K562 (cell line): ENCODE measurements around the gene USB1. TPM values are rescaled to one million over a fixed set of nuclear protein-coding genes. Genes with fewer than 3 reads are reported as not detected.

Experiments used
- ATAC-seq: fragments of 200-7000 bp; cut with Tn5 transposase; 3 replicates; pipeline ENCODE4 v1.9.1; 2020; ENCODE audit warnings: moderate library complexity
- BruUV-seq: library from RNA; stranded (reverse); fragments of 400-500 nt; replicated peaks from 2 replicates; lab custom pipeline; 2021; lab: Mats Ljungman, UMichigan
- CTCF ChIA-PET: fragments of 300-600 bp; formaldehyde crosslinking; extraction: SDS; loops from one replicate; lab custom pipeline; 2021; ENCODE audit warnings: low intra/inter-chr PET ratio; lab: Yijun Ruan, JAX
- POLR2A ChIA-PET: fragments of 300-600, 350-650 bp; sonication (Branson Sonifier 250); formaldehyde crosslinking; extraction: SDS; loops from one replicate; lab custom pipeline; 2021; ENCODE audit warnings: antibody characterized with exemption, inconsistent platforms; lab: Yijun Ruan, JAX
- DNase-seq, 4 experiments: peaks; one replicate each; pipeline versions ENCODE4 v3.0.0 to v3.0.0-alpha.2; 2011 to 2018; ENCODE audit warnings: low spot score in 3 of 4, mixed read lengths in 3 of 4; ENCODE audit errors: extremely low read depth in 1 of 4
- FAIRE-seq: peaks from 2 replicates; lab custom pipeline; 2011; peaks lifted over from hg19 to GRCh38; lab: Jason Lieb, UNC
- H2AFZ ChIP-seq: 2 replicates; pipeline ENCODE4 v1.6.0; 2011; ENCODE audit warnings: low read depth, low read length, control low read depth, inconsistent platforms
- H3K27ac ChIP-seq: fragments of 200-600 bp; 3 replicates; pipeline ENCODE4 v1.8.0; 2011; ENCODE audit warnings: low read depth, mild to moderate bottlenecking, control low read depth, inconsistent platforms, low read length, moderate library complexity, mixed read lengths; ENCODE audit errors: extremely low read depth
- H3K27me3 ChIP-seq, 2 experiments: fragments of 300-600 bp in 1 of 2; 2 replicates in 1 of 2; 3 replicates in 1 of 2; pipeline versions ENCODE4 v1.6.0 to v1.8.0; 2011; ENCODE audit warnings: inconsistent platforms in 2 of 2, low read length in 2 of 2, mild to moderate bottlenecking in 1 of 2, mixed read lengths in 1 of 2, moderate library complexity in 1 of 2; ENCODE audit not compliant: control insufficient read depth in 2 of 2, insufficient read depth in 2 of 2
- H3K36me3 ChIP-seq: fragments of 300-600 bp; 3 replicates; pipeline ENCODE4 v1.8.0; 2011; ENCODE audit warnings: mild to moderate bottlenecking, low read length, inconsistent platforms; ENCODE audit not compliant: control insufficient read depth, insufficient read depth
- H3K4me1 ChIP-seq, 2 experiments: fragments of 200-600 bp in 1 of 2; replicated peaks in 1 of 2; 2 replicates in 1 of 2; 3 replicates in 1 of 2; pipeline versions ENCODE4 v1.5.1 to v1.8.0; 2011; ENCODE audit warnings: inconsistent platforms in 2 of 2, low read length in 2 of 2, mild to moderate bottlenecking in 1 of 2, mixed read lengths in 1 of 2, moderate library complexity in 1 of 2; ENCODE audit not compliant: control insufficient read depth in 2 of 2, insufficient read depth in 2 of 2
- H3K4me2 ChIP-seq: 2 replicates; pipeline ENCODE4 v1.6.1; 2011; ENCODE audit warnings: low read length, control low read depth, inconsistent platforms, mixed read lengths; ENCODE audit not compliant: insufficient read depth
- H3K4me3 ChIP-seq: fragments of 200-600 bp; sonication (generic), shearing (Covaris generic); 2 replicates; pipeline ENCODE4 v1.5.1; 2016; ENCODE audit warnings: control low read depth, inconsistent platforms
- H3K79me2 ChIP-seq: fragments of 200-600 bp; 3 replicates; pipeline ENCODE4 v1.8.0; 2011; ENCODE audit warnings: low read length, inconsistent platforms; ENCODE audit not compliant: control insufficient read depth, insufficient read depth
- H3K9ac ChIP-seq, 2 experiments: 2 replicates each; pipeline versions ENCODE4 v1.6.0 to v1.6.1; 2011; ENCODE audit warnings: low read depth in 2 of 2, low read length in 2 of 2, control low read depth in 1 of 2, inconsistent platforms in 1 of 2, mild to moderate bottlenecking in 1 of 2, mixed read lengths in 1 of 2; ENCODE audit not compliant: insufficient read depth in 1 of 2
- H3K9me1 ChIP-seq: one replicate; pipeline ENCODE4 v1.6.0; 2011; ENCODE audit warnings: inconsistent platforms, mild to moderate bottlenecking, low read length, moderate library complexity; ENCODE audit not compliant: control insufficient read depth, insufficient read depth
- H3K9me3 ChIP-seq: replicated peaks from 2 replicates; pipeline ENCODE4 v1.5.1; 2011; ENCODE audit warnings: low read depth, low read length, inconsistent platforms; ENCODE audit not compliant: control insufficient read depth, insufficient read depth
- H4K20me1 ChIP-seq: replicated peaks from 2 replicates; pipeline ENCODE4 v1.6.1; 2011; ENCODE audit warnings: low read length, inconsistent platforms, mixed read lengths; ENCODE audit not compliant: control insufficient read depth, insufficient read depth
- CSDE1 ChIP-seq, 2 experiments: fragments of 450-650 bp; IDR thresholded peaks; 2 replicates each; pipeline ENCODE4 v1.6.1; 2016; ENCODE audit warnings: mild to moderate bottlenecking in 1 of 2
- EP400 ChIP-seq: fragments of 450-650 bp; IDR thresholded peaks from 2 replicates; pipeline ENCODE4 v1.6.1; 2017; ENCODE audit warnings: antibody characterized with exemption, mild to moderate bottlenecking, moderate library complexity
- POLR2A ChIP-seq: fragments of 450-650 bp; conservative IDR thresholded peaks from 2 replicates; pipeline ENCODE4 v1.6.1; 2016
- PPARD ChIP-seq: fragments of 250-450 bp; sonication (Bioruptor Pico); IDR thresholded peaks from 2 replicates; pipeline ENCODE4 v1.8.0; 2022; ENCODE audit warnings: inconsistent platforms, mild to moderate bottlenecking, moderate library complexity
- PRMT5 ChIP-seq: sonication (generic); formaldehyde crosslinking; IDR thresholded peaks from 2 replicates; pipeline ENCODE4 v1.5.0; 2020; ENCODE audit warnings: missing genetic modification reagents
- SRSF7 ChIP-seq: fragments of 200-400 bp; formaldehyde crosslinking; optimal IDR thresholded peaks from 2 replicates; pipeline ENCODE3; 2017; ENCODE audit warnings: mild to moderate bottlenecking, low read depth, low read length
- TEAD2 ChIP-seq: fragments of 450-650 bp; IDR thresholded peaks from 2 replicates; pipeline ENCODE4 v1.6.1; 2016; ENCODE audit warnings: missing genetic modification characterization, control low read depth, missing compliant biosample characterization
- WGBS: fragments of 100-300 bp; shearing (Covaris generic); methylation state at CpG from one replicate; pipeline ENCODE4 v1.1.6; 2016; ENCODE audit warnings: low coverage, mixed read lengths; ENCODE audit not compliant: insufficient coverage; ENCODE audit errors: missing lambda C conversion rate; 5-methylcytosine and 5-hydroxymethylcytosine counted together
- in situ Hi-C: fragments of 300-500 bp; cut with MboI; formaldehyde crosslinking; loops from 4 replicates; pipeline ENCODE4 v1.15.0; 2018; ENCODE audit warnings: inconsistent platforms, mixed read lengths
- intact Hi-C: fragments of 100-400 bp; cut with micrococcal nuclease; formaldehyde crosslinking; loops from 2 replicates; pipeline ENCODE4 v1.14.2; 2022
- polyA plus RNA-seq, 8 experiments: library from polyadenylated mRNA; depleted of rRNA in 4 of 8; stranded (reverse) in 5 of 8; unstranded in 3 of 8; fragments of >200 nt; fragmentation: Nextera tagmentation in 2 of 8; fragmentation: Illumina TruSeq in 1 of 8; extraction: Ambion mirVana in 2 of 8; extraction: Trizol in 1 of 8; gene quantifications; 2 replicates each; pipeline versions ENCODE4 v1.2.1 to v1.2.3, GENCODE V29; 2011 to 2014; ENCODE audit warnings: inconsistent platforms in 1 of 8, missing spikeins in 1 of 8
- total RNA-seq, 7 experiments: library from RNA; depleted of rRNA in 6 of 7; stranded (reverse); fragments of >200 nt in 6 of 7; fragmentation: Illumina TruSeq in 2 of 7; extraction: Trizol in 2 of 7; gene quantifications; 2 replicates each; pipeline versions ENCODE4 v1.2.1 to v1.2.3, GENCODE V29; 2011 to 2021; ENCODE audit warnings: low replicate concordance in 1 of 7
- TF ChIP-seq, protein P1 (sequence below): fragments of 450-650 bp; formaldehyde crosslinking; IDR thresholded peaks from 2 replicates; pipeline ENCODE4 v1.4.0; 2020; ENCODE audit warnings: mild to moderate bottlenecking, moderate library complexity
- TF ChIP-seq, protein P2 (sequence below): sonication (generic); formaldehyde crosslinking; IDR thresholded peaks from 2 replicates; pipeline ENCODE4 v1.8.0; 2022; ENCODE audit warnings: mild to moderate bottlenecking, missing genetic modification reagents
- TF ChIP-seq, protein P3 (sequence below), 2 experiments: fragments of 450-650 bp in 1 of 2; sonication (generic) in 1 of 2; formaldehyde crosslinking in 1 of 2; IDR thresholded peaks; 2 replicates each; pipeline versions ENCODE4 v1.7.1 to v1.9.0; 2016 to 2022; ENCODE audit warnings: inconsistent platforms in 1 of 2, mild to moderate bottlenecking in 1 of 2, missing genetic modification reagents in 1 of 2

Gene USB1
- total and polyA plus RNA-seq, 9 of the 15 experiments (the other 6 are each of a cell fraction or from before 2014, with no cell fraction given), result 11.6 to 73.6 (median 19.4) TPM

DNA sequence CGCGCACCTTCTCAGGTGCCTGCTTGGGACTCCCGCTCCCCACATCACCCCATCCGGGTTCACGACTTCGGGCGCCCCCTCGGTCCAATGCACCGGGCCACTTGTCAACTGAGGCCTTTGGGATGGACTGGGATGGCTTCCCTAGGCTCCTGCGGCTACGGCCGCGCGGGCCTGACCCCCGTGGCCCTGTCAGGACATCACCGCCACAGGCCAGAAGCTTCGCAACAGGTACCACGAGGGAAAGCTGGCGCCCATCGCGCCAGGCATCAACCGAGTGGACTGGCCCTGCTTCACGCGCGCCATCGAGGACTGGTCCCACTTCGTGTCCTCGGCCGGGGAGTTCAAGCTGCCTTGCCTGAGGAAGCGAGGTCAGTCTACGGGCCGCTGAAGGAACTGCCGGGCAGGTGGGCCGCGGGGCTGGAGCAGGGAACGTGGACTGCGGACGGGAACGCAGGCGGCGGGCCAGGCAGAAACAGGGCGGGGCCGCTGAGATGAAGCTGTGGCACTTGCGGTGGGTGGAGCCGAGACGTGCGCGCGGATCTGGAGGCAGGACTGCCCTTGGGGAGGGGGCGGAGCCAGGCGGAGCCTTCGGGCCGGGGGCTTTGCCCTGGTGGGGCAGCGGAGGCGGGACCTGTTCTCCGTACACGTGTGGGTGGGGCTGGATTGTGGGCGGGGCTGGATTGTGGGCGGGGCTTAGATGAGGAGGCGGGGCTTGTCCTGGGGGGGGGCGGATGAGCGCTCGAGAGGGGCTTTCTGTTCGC is 16.6 kb upstream of the USB1 start:
- peak; percentile 98 for ATAC-seq
- H2AFZ ChIP-seq, result peak overlapping the region; percentile 99
- FAIRE-seq, result peak; percentile 84
- H3K36me3 ChIP-seq, result no peaks in the 10 kb centered on the region
- BruUV-seq, result no TSS peak
- no peaks in the 10 kb centered on the region for H3K9me3 ChIP-seq
- intact Hi-C loops (no loop called here), in situ Hi-C loops (no loop called here)
- peaks cover 6 to 25% of the 10 kb centered on the region in 2 experiments; a peak in 4 of 5 replicates for H3K4me1 ChIP-seq
- H3K9me1 ChIP-seq, result no peaks in the 10 kb centered on the region
- peak overlapping the region; percentile 55 for H3K4me3 ChIP-seq
- H3K27me3 ChIP-seq, result no peaks in the 10 kb centered on the region
- peak overlapping the region; percentile 88 for H3K4me2 ChIP-seq
- peak overlapping the region; percentile 57 to 91 for H3K9ac ChIP-seq
- POLR2A ChIA-PET, result interaction anchor here (0.6 to 0.7 kb wide), 2 partner anchors 8 to 145 kb away, joined by 3 read pairs; a partner anchor contains a TSS
- 32% methylated on average over 44 of the region's 64 CpGs for WGBS
- DNase-seq, result peak; percentile 95 to 99 (median 98)
- H3K27ac ChIP-seq, result peak overlapping the region; percentile 47; the same call in 1 of the 3 replicates
- CTCF ChIA-PET, result interaction anchor here (0.6 kb wide), 1 partner anchor 77 kb away, joined by 3 read pairs; no protein-coding TSS in a partner anchor
- no peaks in the 10 kb centered on the region for H4K20me1 ChIP-seq
- no peaks in the 10 kb centered on the region for H3K79me2 ChIP-seq
- no peak for TF ChIP-seq CSDE1 (IDR thresholded peaks at IDR 0.05)
- no peak for TF ChIP-seq TEAD2 (tag)
- no peak for TF ChIP-seq SRSF7
- peak; percentile 55; the same call in 1 of the 2 replicates for TF ChIP-seq POLR2A
- TF ChIP-seq, protein P1, sequence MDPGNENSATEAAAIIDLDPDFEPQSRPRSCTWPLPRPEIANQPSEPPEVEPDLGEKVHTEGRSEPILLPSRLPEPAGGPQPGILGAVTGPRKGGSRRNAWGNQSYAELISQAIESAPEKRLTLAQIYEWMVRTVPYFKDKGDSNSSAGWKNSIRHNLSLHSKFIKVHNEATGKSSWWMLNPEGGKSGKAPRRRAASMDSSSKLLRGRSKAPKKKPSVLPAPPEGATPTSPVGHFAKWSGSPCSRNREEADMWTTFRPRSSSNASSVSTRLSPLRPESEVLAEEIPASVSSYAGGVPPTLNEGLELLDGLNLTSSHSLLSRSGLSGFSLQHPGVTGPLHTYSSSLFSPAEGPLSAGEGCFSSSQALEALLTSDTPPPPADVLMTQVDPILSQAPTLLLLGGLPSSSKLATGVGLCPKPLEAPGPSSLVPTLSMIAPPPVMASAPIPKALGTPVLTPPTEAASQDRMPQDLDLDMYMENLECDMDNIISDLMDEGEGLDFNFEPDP (CRISPR knock-in tag), result no peak
- TF ChIP-seq, protein P2, sequence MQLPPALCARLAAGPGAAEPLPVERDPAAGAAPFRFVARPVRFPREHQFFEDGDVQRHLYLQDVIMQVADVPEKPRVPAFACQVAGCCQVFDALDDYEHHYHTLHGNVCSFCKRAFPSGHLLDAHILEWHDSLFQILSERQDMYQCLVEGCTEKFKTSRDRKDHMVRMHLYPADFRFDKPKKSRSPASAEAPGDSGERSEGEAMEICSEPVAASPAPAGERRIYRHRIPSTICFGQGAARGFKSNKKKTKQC (CRISPR knock-in tag), result no peak; the same call in 1 of the 2 replicates
- TF ChIP-seq, protein P3, sequence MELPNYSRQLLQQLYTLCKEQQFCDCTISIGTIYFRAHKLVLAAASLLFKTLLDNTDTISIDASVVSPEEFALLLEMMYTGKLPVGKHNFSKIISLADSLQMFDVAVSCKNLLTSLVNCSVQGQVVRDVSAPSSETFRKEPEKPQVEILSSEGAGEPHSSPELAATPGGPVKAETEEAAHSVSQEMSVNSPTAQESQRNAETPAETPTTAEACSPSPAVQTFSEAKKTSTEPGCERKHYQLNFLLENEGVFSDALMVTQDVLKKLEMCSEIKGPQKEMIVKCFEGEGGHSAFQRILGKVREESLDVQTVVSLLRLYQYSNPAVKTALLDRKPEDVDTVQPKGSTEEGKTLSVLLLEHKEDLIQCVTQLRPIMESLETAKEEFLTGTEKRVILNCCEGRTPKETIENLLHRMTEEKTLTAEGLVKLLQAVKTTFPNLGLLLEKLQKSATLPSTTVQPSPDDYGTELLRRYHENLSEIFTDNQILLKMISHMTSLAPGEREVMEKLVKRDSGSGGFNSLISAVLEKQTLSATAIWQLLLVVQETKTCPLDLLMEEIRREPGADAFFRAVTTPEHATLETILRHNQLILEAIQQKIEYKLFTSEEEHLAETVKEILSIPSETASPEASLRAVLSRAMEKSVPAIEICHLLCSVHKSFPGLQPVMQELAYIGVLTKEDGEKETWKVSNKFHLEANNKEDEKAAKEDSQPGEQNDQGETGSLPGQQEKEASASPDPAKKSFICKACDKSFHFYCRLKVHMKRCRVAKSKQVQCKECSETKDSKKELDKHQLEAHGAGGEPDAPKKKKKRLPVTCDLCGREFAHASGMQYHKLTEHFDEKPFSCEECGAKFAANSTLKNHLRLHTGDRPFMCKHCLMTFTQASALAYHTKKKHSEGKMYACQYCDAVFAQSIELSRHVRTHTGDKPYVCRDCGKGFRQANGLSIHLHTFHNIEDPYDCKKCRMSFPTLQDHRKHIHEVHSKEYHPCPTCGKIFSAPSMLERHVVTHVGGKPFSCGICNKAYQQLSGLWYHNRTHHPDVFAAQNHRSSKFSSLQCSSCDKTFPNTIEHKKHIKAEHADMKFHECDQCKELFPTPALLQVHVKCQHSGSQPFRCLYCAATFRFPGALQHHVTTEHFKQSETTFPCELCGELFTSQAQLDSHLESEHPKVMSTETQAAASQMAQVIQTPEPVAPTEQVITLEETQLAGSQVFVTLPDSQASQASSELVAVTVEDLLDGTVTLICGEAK (IDR thresholded peaks at IDR 0.05), result peak; percentile 54
- TF ChIP-seq, protein P3 (CRISPR knock-in tag; IDR thresholded peaks at IDR 0.05), result no peak
- TF ChIP-seq EP400, result peak; percentile 22; the same call in 1 of the 2 replicates
- no peak for TF ChIP-seq PRMT5
- TF ChIP-seq PPARD, result no peak
